CD4-positive, alpha-beta T cell treated with Interleukin-15 for 4 hours (primary cell): Measurements from ENCODE around the gene FNDC3B.
A peak's percentile ranks its signal among the peaks of the same experiment; 100 is the strongest.
"Not testable (repeated sequence)": the region's sequence is repeated elsewhere in the genome, so short reads cannot be mapped to it uniquely, and the experiment has no call there.

Source experiments
- DNase-seq: peaks from one replicate; pipeline ENCODE4 v3.0.0-alpha.2; 2020; ENCODE audit warnings: low spot score

FNDC3B gene

DNA sequence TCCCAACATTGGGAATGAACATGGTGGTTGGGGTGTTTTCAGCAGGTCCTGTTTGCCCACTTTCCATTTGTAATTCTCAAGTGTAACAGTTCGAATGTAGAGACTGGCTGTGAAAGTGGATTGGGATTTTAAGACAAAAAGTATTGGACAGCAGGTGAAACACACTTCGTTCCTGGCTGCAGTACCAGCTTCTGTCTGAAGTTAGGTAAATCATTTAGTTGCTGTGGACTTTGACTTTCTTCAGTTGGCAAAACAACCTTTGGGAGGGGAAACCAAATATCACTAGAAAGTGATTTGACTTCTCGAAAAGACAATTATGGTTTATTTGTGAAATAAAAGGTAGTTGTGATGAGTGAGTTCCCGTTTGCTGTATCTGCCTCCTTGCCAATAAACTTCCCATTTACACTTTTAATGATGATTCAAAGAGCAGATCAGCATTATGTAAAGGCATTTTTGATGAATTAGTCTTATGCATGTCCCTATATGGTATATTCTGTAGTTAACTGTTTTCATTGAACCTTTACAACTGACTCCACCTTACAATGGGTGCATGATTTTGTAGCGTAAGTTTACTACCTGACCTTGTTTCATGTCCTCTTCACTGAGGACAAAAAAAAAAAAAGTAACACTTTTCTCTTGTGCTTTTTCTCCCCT, 34.0 kb downstream of the FNDC3B start:
- DNase-seq = no peak

DNA sequence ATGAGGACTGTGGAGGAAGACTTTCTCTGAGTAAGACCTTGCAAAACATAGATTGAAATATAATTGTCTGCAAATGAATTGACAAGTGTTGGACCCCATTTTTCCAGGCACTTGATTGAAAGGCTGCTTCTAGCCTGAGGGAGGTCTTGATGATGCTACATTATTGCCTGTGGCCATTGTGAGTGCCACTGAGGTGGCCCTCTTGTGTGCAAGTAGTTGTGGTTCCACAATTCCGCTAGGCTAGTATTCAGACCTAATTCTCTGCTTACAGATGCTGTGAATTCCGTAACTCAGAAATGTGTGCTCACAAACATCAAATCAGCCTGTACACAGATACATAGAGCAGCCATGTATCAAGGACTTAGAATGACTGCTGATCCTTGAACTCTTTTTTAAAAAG, 34.7 kb downstream of the FNDC3B start:
- no peak for DNase-seq

DNA sequence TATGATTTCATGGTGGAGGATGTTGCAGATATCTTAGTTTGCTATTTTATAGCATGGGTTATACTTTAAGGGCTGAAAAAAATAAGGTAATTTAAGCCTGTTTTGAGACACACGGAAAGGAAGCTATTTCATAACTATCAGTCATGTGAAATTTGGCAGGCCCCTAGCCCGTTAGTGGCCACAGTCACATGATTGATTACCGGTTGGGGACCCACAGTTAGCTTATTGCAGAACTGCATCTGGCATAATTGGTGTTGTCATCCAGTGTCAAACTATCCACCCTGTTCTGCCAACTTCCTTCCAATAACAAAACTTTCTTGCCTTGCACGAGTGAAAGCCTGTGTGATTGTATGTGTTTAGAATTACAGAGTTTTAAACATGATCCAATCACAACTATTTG, 35.2 kb downstream of the FNDC3B start:
- DNase-seq = no peak

DNA sequence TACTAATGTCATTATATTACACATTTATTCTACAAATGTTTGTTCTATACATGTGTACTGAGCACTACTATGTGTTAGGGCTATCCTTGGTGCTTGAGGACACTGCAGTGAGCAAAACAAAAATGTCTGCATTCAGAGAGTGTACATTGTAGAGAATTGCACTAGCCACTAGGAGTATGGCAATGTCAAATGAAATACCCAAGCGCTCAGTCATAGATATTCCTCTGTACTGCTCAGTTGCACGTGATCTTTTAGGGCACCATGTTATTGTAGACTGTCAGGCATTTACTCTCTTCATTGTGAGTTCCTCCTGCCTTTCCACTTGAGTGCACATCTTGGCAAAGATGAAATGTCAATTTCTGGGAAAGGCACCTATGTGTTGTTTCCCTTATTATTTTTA, 36.8 kb downstream of the FNDC3B start:
- DNase-seq = no peak

DNA sequence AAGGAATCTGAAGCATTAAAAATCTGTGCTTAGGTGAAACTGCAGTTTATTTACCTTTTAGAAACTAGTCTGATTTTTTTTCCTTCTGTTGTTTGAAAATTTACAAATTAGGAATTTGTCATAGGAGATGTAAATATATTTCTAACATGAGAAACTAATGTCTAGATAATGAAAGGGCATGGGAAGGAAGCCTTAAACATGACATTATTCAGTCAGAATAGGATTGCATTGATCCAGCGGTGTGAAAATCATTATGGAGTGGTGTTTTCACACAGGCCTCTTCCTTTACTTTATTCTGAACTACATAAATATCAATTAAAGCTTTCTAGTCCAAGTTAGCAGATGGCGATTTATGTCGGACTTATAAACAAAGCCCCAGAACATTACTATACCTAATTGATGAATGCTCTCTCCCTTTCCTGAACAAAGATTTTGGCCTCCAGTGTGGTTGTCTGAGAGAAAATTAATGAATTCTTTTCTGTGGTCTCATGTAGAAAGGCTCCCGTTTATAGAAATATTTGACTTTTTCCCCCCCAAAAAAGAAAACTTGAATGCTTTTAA, 37.9 kb downstream of the FNDC3B start:
- no peak for DNase-seq

DNA sequence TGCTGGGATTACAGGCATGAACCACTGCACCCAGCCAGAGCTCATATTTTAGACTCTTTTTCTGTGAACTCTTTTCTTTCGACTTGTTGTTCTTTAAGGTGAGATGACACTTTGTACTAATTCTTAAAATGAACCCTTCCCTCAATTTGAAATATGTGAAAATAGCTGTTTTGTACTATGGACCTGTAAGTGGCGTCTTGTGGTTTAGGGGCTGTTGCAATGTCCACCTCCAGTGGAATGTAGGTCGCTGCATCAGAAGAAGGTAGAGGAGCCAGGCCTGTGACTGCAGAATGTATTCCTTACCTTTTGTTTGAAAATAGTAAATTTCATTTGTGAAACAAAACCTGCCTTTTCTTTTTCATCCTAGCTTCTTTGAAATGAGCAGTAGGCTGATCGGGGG, 38.9 kb downstream of the FNDC3B start:
- no peak for DNase-seq

DNA sequence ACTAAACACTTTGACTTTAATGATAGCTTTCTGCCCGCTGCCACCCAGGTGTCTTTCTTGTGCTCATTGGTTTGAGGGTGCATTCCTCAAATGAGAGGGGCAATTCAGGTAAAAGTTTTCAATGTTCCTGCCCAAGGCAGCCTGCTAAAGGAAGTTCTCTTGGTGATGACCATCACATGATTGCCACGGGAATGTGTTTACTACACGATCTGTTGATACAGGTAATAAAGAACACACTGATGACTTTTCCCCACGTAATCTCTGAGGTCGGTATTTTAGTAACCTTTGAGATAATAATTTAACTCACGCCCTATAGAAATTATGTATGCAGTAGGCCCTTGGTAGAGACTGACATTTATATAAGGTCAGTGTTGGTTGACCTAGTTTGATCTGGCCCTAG, 39.3 kb downstream of the FNDC3B start:
- no peak for DNase-seq

DNA sequence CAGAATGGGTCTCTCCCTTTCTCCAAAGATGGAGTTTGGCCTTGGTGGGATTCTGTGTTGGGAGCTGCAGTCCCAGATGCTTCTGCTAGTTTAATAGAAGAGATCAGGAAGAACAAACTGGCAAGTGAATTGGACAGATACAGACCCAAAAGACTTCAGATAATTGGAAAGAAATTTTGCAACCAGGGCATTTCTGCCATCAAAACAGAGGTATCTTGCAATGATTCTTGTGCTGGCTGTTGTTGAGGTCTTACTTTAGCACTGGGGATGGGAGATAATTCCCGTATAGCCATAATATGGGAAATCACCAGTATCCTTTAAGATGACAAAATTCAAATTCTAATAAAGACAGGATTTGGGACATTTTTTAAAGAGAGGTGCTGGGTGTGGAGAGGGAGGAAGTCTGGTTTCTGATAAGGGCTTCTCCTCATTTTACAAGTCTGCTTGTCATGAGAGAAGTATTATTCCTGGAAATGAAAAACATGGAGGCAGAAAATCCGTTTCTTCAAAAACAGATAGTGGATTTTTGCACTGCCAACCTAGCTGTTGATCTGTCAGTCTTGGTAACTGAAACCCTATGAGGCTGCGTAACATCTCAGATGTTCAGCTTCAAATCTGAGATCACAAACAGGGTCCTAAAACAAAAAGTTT, 40.1 kb downstream of the FNDC3B start:
- no peak for DNase-seq

DNA sequence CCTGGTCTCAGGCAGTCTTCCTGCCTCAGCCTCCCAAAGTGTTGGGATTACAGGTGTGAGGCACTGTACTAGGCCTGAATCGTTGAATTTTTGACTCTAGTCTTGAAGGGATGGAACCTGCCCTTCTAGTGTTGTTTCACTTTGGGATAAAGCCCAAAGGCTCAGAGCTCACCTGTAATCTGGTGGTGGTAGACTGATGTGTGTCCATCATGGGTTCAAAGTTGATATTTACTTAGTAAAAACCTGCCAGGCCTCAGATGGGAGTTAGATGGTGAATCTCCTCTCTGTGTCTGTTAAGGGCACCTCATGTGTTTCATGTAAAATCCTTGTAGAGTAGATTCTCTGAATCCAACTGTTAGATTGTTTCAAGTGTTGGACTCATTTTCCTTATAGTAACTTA, 41.1 kb downstream of the FNDC3B start:
- no peak for DNase-seq

DNA sequence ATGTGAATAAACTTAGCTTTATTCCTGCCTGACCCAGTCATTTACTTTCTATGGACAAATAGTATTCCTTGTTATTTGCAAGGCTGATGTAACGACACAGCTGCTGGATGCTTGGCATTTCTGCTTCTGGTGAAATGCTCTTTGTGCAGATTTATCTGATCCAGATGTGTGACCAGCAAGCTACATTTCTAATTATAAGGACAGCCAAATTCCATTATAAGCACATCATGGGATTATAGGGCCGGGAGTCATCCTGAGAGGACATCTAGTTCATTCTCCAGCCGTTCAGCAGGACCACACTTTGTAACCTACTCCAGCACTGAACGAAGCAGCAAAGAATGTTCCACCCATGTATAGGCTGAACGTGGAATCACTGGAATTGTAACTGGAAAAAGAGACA, 42.9 kb downstream of the FNDC3B start:
- no peak for DNase-seq

DNA sequence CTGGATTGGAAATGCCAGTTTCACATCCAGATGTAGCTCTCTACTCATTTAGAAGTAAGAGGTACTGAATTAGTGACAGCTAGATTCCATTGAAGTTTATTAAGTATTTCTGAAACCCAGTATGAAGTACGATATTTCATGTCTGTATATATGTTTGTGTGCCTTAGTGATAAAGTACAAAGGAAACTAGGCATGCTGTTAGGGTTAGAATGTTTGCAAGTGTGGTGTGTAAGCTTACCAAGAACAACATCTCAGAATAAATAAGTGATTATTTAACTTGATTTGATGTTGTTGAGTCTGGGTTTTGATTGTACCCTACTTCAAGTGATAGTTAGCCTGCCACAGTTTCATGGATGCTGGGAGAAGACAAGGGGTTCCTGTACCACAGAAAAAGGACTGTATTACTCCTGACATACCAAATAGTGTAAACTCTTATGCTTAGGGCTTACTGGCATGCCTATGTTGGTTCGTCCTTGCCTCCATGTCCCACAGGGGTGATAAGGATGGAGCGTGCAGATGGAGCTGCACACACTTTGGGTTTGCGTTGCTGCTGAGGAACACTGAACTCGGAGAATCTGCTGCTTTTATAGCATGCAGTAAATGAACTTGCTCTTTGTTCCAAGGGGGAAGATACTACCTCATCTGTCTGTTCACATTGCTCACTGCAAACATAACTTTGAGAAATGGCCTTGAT, 43.6 kb downstream of the FNDC3B start:
- no peak for DNase-seq

DNA sequence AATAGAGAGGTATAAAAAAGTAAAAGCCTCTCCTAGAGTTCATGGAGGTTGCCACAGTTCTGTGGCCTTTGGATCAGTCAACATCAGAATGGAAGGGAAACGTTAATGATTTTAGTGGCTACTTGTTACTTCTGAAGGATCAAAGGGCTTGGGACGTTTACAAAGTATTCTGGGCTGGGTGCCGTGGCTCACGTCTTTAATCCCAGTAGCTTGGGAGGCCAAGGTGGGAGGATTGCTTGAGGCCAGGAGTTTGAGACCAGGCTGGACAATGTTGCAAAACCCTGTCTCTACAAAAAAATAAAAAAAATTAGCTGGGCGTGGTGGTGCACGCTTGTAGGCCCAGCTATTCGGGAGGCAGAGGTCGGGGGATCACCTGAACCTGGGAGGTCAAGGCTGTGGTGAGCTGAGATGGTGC, 44.6 kb downstream of the FNDC3B start:
- DNase-seq = no peak

DNA sequence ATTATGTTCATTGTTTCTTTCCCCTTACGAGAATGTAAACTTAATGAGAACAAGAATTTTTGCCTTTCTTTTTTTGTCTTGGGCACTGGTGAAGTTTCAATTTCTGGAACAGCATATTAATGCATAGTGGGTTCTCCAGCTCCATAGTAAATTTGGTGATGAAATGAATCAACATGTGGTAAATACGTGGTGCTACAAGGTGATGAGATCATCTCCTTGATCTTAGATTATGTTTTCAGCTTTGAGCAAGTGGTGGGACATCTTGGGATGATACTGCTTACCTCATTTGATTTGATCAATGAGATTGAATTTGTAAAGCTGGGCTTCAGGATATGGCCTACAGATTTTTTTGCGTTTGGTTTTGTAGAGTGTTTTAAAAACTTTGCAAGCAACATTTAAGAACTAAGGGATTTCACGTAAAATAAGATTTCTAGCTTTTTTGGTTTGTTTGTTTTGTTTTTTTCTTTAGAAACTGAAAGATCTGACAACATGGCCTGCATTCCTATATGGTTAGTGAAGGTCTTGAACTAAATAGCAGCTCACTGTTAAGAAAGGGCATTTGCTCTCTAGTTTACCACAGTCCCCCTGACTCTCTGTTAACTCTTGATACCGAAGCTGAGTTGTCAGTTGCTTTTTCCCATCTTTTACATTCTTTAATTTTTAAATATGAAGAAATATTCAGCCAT, 45.6 kb downstream of the FNDC3B start:
- DNase-seq = no peak

DNA sequence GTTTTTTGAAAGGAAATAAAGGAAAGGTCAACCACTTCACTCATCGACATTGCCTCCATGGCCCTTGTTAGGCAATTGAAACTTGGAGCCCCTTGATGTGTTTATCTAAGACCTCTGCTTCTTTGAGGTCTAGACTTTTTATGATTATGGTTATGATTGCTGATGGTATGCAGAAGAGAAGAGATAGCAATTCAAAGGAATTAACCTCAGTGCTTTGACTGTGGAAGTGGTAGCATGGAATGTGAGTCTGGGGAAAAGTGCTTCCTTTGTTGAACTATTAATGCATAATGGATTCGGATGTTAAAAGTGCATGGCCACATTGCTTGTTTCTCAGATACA, 46.1 kb downstream of the FNDC3B start:
- no peak for DNase-seq

DNA sequence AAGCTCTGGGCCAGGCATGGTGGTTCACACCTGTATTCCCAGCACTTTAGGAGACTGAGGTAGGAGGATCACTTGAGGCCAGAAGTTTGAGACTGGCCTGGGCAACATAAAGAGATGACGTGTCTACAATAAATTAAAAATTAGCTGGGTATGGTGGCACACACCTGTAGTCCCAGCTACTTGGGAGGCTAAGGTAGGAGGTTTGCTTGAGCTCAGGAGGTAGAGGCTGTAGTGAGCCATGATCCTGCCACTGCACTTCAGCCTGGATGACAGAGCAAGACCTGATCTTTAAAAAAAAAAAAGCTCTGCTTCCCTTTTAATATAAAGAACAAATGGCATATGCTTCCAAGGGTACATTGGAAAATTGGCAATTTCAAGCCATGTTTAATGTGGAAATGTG, 46.7 kb downstream of the FNDC3B start:
- no peak for DNase-seq

DNA sequence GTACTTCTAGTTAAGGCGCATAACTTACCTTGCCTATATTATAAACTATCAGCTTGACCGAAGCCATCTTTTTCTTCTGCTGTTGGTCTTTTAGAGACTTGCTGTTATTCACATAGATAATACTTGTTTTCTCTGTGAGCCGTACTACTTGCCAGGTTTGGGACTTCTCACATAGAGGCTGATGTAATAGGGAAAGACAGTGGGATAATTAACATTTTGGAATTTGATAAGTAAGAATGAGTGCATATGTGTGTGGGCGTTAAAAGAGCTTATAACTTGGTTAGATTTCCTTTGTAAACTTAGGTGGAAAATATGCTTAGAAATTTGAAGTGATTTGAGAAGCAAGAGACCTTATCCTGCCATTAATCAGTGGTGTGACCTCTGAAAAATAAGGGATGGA, 47.8 kb downstream of the FNDC3B start:
- DNase-seq = no peak

DNA sequence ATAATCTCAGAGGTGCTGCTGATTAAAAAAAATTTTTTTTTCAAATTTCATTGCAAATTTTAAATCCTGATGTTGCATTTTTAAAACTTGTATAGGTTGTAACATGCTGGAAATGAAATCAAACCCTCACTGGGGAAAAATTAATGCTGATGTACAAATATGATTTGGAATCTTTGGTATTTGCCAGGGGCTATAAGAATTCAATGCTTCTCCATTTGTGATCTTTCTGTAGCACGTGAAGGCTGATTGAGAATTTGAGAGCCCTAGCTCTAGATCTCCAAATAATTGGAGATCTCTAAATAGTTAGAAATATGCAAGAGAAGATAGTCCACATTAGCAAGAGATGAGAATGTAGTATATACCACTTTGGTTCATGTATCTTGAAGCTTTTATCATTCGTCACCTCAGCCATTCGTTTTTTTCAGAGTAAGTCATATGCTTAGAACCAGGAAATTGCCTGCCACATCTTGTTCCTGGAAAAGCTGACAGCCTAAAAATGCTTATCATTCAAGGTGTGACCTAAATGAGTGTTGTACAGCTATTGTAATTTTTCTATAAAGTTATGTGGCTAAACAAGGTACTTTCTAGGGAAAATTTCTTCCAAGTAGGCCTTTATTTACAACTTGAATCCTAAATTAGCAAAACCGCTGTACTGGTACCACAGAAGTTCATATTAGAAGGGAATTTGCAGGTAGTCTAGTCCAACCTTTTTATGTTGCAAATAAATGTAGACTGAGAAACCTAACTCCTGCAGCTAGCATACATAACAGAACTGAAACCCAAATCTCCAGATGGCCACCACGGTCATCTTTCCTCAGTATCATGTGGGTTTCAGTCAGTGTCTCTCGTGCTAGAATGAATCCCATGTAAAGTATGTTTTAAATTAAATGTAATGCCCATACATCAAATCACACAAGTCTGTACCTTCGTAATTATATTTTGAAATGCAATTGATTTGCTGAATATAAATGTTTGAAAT, 48.5 kb downstream of the FNDC3B start:
- DNase-seq = peak; percentile 70

DNA sequence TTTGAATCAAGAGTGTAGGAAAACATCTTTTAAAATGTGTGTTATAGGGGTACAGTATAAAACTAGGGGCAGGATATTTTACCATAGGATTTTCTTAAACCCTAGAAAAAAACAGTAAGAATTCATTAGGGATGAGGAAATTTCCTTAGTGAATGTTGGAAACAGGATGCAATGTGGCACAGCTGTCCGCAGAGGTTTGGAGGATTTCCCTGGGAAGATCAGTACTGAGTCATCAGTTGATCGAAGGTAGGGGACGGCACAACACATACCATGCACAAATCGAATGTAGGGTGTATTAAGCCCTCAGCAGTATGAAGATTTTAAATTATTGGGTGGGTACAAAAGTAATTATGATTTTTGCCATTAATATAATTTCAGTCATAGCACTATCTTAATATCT, 49.9 kb downstream of the FNDC3B start:
- no peak for DNase-seq

DNA sequence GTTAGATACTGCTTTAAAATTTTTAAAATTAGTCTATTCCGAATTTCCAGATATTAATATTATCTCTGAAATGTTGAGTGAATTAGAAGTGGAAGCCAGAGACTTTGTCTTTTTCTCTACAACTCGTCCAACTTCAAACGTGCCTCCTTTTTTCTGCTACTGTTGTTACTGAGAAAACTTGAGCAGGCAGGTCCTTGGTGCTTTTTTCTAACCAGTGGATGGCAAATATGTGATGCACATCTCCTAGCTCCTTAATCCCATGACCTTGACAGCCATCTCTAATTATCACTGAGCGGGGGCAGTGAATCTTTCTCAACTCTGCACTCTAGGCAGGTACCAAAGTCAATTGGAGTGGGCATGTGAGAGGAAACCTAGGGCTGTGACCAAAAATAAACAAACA, 50.7 kb downstream of the FNDC3B start:
- DNase-seq = no peak

DNA sequence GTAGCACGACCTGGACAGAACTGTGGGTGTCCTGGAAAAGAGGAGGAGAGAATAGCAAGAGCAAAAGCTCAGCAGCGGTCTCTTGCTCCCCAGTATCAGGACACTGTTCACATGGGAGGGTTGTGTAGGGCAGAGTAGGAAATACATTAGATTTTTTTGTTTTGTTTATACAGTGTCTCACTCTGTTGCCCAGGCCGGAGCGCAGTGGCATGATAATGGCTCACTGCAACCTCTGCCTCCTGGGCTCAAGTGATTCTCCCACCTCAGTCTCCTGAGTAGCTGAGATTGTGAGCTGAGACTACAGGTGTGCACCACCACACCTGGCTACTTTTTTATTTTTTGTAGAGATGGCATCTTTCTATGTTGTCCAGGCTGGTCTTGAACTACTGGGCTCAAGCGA, 53.3 kb downstream of the FNDC3B start:
- DNase-seq = no peak

DNA sequence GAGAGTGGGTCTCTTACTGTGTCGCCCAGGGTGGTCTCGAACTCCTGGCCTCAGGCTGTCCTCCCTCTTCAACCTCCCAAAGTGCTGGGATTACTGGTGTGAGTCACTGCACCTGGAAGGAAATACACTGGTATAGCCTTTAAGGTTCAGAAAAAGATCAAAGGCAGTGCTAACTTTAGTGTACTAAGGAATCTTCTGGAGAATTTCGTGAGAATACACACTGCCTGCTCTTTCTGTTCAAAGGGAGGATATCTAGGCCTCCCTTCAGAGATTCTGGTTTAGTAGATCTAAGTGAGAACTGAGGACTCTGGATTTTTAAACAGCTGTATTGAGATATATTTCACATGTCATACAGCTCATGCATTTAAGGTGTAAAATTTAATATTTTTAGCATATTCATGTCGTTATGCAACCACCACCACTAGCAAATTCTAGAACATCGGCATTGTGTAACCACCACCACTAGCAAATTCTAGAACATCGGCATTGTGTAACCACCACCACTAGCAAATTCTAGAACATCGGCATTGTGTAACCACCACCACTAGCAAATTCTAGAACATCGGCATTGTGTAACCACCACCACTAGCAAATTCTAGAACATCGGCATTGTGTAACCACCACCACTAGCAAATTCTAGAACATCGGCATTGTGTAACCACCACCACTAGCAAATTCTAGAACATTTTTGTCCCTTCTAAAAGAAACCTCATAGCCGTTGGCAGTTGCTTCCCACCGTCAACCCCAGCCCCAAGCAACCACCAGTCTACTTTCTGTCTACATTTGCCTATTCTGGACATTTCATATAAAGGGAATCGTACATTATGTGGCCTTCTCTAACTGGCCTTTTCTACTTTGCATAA, 54.4 kb downstream of the FNDC3B start:
- not testable (repeated sequence) for DNase-seq
